Pons (tissue), 1 donor: ENCODE results near the gene FNDC4.

Source experiments
- DNase-seq: peaks from one replicate; pipeline ENCODE4 v3.0.0-alpha.2; 2016; ENCODE audit warnings: low spot score

FNDC4 gene

GRCh38 chr2:27493948-27494283, 1.1 kb downstream of the FNDC4 start:
- DNase-seq, result no peak

GRCh38 chr2:27492557-27492956, 2.4 kb downstream of the FNDC4 start:
- no peak for DNase-seq

- peak; percentile 99 for DNase-seq
Observed at GRCh38 chr2:27489498-27490397, 5.3 kb downstream of the FNDC4 start, which contains the start of gene IFT172. IFT172 (minus strand) TSS chr2:27489743; CDS start chr2:27489653, 90 bp downstream.

DNA sequence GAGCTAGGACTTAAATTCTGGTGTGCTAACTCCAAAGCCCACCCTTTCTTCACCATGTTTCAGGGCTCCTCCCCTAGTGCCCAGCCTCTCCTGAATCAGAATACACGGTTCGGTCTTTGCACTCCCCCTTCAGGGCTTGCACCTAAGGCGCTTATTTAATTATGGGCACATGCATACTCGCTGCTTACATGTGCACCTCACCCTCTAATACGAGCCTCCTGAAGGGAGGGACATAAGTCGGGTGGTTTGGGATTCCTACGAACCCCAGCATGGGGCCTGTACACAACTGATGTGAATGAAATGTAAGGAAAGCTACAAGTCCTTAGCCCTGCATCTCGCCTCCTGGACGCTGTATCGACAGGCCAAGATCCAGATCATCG, 5.9 kb downstream of the FNDC4 start:
- no peak for DNase-seq

- peak; percentile 90 for DNase-seq
Observed at GRCh38 chr2:27485496-27485895, 9.5 kb downstream of the FNDC4 start.

DNA sequence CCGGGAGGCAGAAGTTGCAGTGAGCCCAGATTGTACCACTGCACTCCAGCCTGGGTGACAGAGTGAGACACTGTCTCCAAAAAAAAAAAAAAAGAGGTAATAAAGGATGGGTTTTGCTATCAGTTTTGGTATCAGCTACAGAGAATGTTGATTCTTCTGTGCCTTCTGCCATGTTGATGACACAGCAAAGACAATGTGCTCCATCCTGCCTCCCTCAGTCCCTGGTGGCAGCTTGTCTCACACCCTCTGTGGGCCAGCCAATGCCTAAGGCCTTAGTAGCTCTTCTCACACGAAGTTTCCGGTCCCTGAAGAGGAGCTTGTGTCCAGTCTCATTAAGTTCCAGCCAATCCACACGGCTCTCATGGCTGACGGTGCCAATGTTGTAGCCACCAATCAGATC, 23.0 kb downstream of the FNDC4 start:
- DNase-seq, result no peak

DNA sequence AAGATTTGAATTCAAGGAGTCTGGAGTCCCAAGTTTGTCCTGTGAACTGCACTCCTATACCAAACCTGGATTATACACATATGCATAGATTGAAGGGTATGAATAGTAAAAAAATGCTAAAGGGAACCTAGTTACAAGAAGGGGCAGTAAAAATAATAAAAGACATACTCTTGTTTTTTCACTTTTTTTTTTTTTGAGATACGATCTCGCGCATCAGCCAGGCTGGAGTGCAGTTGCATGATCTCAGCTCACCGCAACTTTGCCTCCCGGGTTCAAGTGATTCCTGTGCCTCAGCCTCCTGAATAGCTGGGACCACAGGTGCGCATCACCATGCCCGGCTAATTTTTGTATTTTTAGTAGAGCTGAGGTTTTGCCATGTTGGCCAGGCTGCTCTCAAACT, 30.6 kb downstream of the FNDC4 start:
- no peak for DNase-seq

- no peak for DNase-seq
Observed at GRCh38 chr2:27461118-27461517, 33.9 kb downstream of the FNDC4 start.

DNA sequence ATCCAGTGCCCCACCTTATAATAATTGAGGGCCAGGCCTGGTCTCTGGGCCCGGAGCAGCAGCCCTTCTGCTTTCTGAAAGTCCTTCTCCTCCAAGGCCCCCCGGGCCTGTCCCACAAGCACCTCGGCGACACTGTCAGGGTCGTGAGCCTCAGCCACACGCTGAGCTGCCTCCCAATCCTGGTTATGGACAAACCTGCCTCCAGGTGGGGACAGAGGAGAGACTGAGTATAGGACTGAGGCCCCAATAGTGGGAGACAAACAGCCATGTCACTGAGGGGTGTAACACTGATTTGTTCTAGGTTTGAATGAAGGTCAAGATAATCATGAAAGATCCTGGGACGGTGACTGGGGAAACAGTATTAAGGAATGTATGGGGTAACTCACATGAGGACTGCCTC, 41.0 kb downstream of the FNDC4 start:
- no peak for DNase-seq

DNA sequence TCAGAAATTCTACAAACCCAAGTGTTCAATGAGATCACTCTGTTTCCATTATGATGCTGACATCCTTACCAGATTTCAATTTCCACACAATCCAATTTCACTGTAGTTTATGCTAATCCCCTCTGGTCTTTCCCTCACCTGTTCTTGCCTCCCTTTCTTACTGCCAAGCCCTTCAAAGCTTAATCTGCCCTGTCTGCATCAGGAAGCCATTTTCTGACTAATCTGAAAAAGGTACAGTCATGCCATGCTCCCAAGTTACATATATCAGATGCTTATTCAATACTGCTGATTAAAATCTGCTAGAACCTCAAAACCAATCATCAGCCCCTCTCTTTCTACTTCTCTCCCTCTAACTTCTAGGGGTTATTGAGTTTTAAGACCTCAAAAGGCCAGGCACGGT, 43.9 kb downstream of the FNDC4 start:
- no peak for DNase-seq

GRCh38 chr2:27448381-27448780, 46.6 kb downstream of the FNDC4 start:
- DNase-seq, result no peak

DNA sequence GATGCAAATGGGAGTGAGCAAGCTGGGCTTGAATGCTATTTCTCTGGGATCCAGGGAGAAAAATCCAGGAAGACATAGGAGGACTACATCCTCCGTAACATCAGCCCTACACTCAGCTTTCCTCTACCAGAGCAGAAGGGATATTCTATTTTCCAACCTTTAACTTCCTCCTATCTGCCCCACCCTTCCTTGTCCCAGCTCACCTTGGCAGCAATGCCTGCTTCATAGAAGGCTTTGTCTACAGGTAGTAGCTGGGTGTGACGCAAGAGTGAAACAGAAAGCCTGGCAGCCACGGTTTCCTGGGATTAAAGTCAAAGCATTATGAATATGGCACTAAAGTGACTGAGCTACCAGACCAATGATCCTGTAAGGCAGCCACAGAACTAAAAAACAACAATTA, 48.9 kb downstream of the FNDC4 start:
- no peak for DNase-seq

GRCh38 chr2:27445615-27446014, 49.4 kb downstream of the FNDC4 start:
- DNase-seq, result no peak

- no peak for DNase-seq
Observed at GRCh38 chr2:27445155-27445554, 49.8 kb downstream of the FNDC4 start.

DNA sequence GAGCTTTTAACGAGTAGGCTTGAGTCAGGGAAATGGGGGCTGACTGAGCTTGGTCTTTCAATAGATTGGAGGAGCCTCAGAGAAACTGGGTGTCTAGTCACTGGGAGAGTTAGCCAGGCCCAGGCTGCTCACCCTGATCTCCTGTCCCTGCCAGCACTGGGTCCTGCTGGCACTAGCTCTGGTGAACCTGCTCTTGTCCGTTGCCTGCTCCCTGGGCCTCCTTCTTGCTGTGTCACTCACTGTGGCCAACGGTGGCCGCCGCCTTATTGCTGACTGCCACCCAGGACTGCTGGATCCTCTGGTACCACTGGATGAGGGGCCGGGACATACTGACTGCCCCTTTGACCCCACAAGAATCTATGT, 52.1 kb downstream of the FNDC4 start:
- no peak for DNase-seq

GRCh38 chr2:27441958-27442919, 52.8 kb downstream of the FNDC4 start, which contains the start of gene KRTCAP3:
KRTCAP3 (plus strand) TSS chr2:27442381; CDS start chr2:27442413, 32 bp downstream.
- no peak for DNase-seq
